ENCODE data around the gene CCDC149.

CCDC149 gene

DNA sequence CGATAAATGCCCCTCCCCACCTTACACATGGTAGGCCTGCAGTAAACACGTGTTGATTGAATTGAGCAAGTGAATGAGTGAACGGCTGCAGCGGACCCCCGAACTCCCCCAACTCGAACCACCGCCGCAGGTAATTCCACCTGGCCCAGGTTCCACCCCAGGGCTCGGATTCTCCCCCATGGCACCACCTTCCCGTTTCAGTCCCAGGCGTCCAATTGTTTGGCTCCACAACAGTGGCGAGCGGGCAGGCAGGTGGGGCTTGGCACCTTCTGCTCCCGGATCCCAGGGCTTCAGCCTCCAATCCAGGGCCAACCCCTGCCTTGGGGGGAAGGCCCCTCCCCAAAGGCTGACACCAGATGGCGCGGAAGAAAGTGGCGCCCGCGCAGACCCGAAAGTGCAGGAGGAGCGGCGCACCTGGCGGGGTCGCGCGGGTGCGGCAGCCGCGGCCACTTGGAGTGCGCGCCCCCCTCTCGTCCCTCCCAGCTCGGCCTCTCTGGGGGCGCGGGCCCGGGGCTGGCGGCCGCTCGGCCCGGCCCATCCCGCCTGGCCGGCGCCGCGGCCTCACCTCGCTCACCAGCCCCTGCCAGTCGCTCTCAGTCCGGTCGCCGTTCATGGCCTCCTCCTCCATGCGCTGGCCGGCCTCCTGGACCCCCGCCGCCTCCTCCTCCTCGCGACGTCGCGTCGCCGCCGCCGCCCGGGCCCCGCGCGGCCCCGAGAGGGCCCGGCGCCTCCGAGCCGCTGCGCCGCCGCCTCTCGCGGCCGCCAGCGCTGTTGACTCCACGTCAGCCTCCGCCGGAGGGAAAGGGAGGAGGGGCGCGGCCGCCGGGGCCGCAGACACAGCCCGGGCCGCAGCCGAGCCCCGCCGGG, at the start of gene CCDC149:
CCDC149 (minus strand) TSS at position 791 of the 867 bp plus-strand sequence; CDS start at position 613, 178 bp downstream.
- peak in 43 of 51 donors; percentile 4 to 78 (median 39) for DNase-seq

- no peak for DNase-seq
These were observed 45.0 kb upstream of the CCDC149 start for GRCh38 chr4:24957886-24958285.

- no peak for DNase-seq
These were observed 43.9 kb upstream of the CCDC149 start for GRCh38 chr4:24956763-24957162.

GRCh38 chr4:24956091-24956490, 43.2 kb upstream of the CCDC149 start:
- DNase-seq, result no peak

DNA sequence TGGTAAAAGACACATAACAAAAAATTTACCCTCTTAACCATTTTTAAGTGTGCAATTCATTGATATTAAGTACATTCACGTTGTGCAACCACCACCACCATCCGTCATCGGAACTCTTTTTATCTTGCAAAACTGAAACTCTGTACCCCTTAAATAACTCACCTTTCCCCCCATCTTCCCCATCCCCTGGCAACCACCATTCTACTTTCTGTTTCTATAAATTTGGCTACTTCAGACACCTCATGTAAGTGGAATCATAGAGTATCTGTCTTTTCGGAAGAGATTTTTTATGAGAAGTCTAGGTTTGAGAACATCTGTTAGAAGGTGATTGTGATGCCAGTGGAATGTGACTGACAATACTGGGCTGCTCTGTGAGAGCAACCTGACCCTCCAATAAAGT, 39.8 kb upstream of the CCDC149 start:
- DNase-seq, result no peak

GRCh38 chr4:24949970-24950369, 37.1 kb upstream of the CCDC149 start:
- no peak for DNase-seq

- DNase-seq, result no peak
These were observed 25.1 kb upstream of the CCDC149 start for GRCh38 chr4:24937917-24938281.

DNA sequence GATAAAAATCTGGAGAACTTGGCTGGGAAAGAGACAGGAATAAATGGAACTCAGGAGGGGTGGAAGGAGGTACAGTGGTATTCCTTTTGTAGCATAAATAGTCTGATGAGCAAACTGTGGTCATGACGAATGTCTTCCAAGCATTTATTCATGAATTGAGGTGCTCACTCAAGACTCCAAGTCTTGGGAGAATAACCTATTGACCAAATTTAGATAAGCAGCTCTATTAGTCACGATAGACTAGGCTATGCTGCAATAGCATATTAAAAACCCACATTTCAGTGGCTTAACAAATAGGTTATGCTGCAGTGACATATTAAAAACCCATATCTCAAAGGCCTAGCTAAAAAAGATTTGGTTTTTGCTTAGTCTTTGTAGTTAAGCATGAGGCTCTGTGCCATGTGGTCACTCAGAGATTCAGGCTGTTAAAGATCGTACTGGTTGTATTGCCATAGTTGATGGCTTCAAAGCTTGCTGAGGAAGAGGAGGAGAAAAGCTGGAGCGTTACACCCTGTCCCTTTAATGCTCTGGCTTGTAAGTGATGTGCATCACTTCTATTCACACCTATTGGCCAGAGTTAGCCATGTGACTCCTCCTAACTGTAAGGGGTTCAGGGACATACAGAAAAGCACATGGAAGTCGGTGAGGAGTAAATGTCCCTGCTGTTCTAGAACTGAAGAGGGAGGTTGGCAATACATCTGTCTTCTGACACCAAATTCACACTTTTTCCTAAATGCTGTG, 24.5 kb upstream of the CCDC149 start:
- DNase-seq, result no peak

DNA sequence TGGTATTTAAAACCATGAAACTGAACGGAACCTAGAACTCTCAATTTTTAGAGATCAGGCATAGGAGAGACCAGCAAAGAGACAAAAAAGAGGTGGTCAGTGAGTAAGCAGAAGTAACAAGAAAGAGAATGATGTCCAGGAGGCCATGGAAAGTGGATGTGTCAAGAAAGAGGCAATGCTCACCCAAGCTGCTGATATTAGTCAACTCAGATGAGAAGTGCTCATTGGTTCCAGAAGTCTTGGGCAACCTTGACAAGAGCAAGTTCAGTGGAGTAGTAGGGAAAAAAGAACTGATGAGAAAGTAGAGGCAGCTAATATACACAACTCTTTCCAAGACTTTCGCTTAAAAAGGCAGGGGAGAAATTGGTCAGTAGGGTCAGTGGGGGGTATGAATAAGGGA, 23.0 kb upstream of the CCDC149 start:
- no peak for DNase-seq

DNA sequence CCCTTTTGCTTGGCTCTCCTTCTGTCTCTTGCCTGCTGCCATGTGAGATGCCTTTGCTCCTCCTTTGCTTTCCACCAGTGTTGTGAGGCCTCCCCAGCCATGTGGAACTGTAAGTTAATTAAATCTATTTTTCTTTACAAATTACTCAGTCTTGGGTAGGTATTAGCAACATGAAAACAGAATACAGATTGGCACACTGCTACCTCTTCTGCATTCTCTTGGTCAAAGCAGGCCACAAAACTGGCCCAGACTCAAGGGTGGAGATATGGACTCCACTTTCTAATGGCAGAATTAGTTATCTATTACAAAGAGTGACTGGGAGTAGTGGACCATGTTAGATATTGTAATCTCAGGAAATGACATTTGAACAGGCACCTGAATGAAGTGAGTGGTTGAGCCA, 21.5 kb upstream of the CCDC149 start:
- DNase-seq, result no peak

DNA sequence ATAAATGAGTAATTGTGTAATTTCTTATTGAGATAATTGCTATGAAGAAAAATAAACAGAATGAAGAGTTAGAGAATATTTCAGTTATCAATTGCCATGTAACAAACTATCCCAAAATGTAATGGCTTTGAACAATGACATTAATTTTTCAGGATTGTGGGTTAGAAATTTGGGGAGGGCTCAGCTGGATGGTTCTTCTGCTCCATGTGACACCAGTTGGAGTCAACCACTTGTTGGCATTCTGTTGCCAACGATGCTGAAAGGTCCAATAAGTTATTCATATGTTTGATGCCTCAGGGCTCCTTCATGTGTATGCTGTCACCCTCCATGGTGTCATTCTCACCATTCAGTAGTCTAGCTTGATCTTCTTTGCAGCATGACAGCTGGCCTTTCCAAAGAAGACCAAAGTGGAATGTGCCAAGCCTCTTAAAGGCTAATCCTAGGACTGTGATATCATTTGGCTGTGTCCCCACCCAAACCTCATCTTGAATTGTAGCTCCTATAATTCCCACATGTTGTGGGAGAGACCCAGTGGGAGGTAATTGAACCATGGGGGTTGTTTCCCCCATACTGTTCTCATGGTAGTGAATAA, 20.9 kb upstream of the CCDC149 start:
- no peak for DNase-seq

DNA sequence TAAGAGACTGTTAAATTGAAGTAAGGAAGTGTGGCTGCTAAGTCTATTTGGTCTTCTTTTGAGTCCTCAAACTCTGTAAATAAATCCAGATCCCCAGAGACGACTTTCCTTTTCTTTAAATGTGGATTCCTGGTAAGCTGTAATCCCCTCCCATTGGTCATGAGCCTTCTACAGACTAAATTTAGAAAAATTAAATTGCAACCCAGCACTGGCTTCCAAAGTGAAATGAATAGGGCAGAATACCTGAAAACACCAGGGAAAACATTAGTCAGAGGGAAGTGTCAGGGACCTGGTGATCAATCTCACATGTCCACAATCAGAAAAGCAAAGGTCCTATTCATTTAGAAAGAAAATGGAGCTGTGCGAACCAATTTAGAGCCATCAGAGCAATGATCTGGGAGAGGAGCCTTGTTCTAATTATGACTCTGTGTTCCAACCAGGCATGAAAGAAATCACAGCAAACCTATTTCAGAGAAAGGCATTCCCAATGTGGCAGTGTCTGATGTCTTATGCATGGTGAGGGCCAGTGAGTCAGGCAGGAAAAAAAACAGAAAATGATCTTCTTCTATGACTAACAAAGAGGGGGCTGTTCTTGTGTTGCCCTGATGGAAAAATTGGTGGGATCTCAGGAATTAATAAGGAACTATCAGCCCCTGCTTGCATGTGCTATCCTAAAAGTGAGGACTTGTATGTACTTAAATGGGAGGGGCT, 19.8 kb upstream of the CCDC149 start:
- no peak for DNase-seq

GRCh38 chr4:24930151-24930550, 17.3 kb upstream of the CCDC149 start:
- DNase-seq, result no peak

GRCh38 chr4:24928708-24929107, 15.9 kb upstream of the CCDC149 start:
- DNase-seq, result no peak

- no peak for DNase-seq
These were observed 14.2 kb upstream of the CCDC149 start for GRCh38 chr4:24927049-24927448.

GRCh38 chr4:24924309-24924781, 11.5 kb upstream of the CCDC149 start:
- DNase-seq, result no peak

DNA sequence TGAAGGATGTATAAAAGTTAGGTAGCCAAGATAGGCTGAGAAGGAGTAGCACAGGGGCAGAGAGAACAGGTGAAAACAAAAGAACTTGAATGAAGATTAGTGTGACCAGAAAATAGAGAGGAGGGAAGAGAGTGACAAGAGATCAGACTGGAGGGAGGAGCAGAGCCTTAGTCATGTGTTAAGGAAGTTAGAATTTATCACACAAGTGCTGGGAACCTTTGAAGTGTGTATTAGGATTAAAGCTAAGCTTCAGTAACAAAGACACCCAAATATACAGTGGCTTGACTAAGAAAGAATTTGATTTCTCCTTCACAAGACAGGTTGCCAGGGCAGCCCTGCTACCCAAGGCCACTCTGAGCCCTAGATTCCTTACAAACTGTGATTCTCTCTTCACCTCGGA, 10.7 kb upstream of the CCDC149 start:
- no peak for DNase-seq

DNA sequence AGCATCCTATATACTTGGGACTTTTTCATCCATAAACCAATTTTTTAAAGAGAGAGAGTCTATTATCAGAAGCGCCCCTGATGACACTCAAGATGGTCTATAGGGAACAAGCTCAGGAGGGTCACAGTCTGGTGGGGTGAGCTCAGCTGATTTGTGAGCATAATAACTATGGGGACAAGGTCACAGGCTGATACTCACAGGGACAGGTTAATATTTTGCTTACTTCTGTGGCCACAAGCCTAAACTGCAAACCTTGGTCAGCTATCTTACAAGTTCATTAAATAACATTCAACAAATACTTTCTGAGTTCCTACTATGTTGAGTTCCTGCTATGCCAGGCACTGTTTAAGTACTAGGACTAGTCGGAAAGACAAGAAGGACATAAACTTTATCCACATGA, 10.2 kb upstream of the CCDC149 start:
- no peak for DNase-seq

GRCh38 chr4:24922416-24922815, 9.6 kb upstream of the CCDC149 start:
- DNase-seq, result no peak

DNA sequence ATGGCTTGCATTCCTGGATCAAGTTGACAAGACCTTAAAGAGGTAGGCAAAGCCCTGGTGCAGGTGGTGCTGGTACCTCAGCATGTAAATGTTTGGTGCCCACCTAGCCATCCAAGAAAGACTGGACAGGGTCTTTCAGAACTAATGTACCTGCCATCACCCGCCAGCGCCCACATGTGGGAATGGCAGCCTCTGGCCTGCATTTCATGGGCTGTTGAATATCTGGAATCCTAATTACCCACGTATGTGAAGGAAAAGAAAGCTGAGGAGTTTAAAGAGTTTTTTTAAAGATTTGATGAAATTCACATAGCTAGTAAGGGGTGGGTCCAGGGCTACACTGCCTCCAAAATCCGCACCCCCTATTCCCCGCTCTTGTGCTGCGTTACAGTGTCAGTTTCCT, 8.6 kb upstream of the CCDC149 start:
- no peak for DNase-seq

- no peak for DNase-seq
These were observed 7.2 kb upstream of the CCDC149 start for GRCh38 chr4:24920008-24920407.
